Stimulated activated CD8-positive, alpha-beta memory T cell treated with anti-CD3 and anti-CD28 coated beads, Interleukin-7, amount 100 ng/mL, for 24 hours (primary cell): ENCODE measurements around the gene KBTBD8.

Source experiments
- DNase-seq: peaks from one replicate; pipeline ENCODE4 v3.0.0-alpha.2; 2020; ENCODE audit warnings: low read depth

Gene KBTBD8

GRCh38 chr3:67037615-67038014 is 39.5 kb downstream of the KBTBD8 start:
- DNase-seq, result no peak

- no peak for DNase-seq
Observed at GRCh38 chr3:67044295-67044694, 46.2 kb downstream of the KBTBD8 start.

- no peak for DNase-seq
Observed at GRCh38 chr3:67044955-67045354, 46.8 kb downstream of the KBTBD8 start.

- DNase-seq, result no peak
Observed at GRCh38 chr3:67045711-67046465, 47.8 kb downstream of the KBTBD8 start.

GRCh38 chr3:67047051-67047450 is 48.9 kb downstream of the KBTBD8 start:
- DNase-seq, result no peak

- DNase-seq, result no peak
Observed at GRCh38 chr3:67048067-67048714, 50.1 kb downstream of the KBTBD8 start.

- DNase-seq, result no peak
Observed at GRCh38 chr3:67048715-67049074, 50.6 kb downstream of the KBTBD8 start.

GRCh38 chr3:67059443-67059842 is 61.3 kb downstream of the KBTBD8 start:
- DNase-seq, result no peak
